Neural progenitor cell (in vitro differentiated cells): ENCODE results near the gene AHI1. TPM values are rescaled to one million over a fixed set of nuclear protein-coding genes. Genes with fewer than 3 reads are reported as not detected.

ENCODE experiments used
- DNase-seq: peaks from one replicate; pipeline ENCODE4 v3.0.0-alpha.2; 2016; ENCODE audit warnings: low spot score
- H2AFZ ChIP-seq: fragments of 200-600 bp; sonication (generic); replicated peaks from 2 replicates; pipeline ENCODE4 v1.6.1; 2016; ENCODE audit warnings: antibody characterized with exemption
- H3F3A ChIP-seq: fragments of 200-600 bp; sonication (generic); 2 replicates; pipeline ENCODE4 v1.6.1; 2016; ENCODE audit warnings: antibody characterized with exemption, low read depth
- H3K27ac ChIP-seq: fragments of 200-600 bp; sonication (generic); 2 replicates; pipeline ENCODE4 v1.5.1; 2016; ENCODE audit warnings: mild to moderate bottlenecking
- H3K27me3 ChIP-seq: fragments of 200-600 bp; sonication (generic); 2 replicates; pipeline ENCODE4 v1.6.1; 2016; ENCODE audit warnings: mild to moderate bottlenecking, moderate library complexity
- H3K36me3 ChIP-seq: fragments of 200-600 bp; sonication (generic); 2 replicates; pipeline ENCODE4 v1.5.1; 2016
- H3K4me1 ChIP-seq: fragments of 200-600 bp; sonication (generic); 2 replicates; pipeline ENCODE4 v1.6.1; 2016; ENCODE audit warnings: mixed run types
- H3K4me2 ChIP-seq: fragments of 200-600 bp; sonication (generic); 2 replicates; pipeline ENCODE4 v1.6.1; 2016
- H3K4me3 ChIP-seq: fragments of 200-600 bp; sonication (generic); 2 replicates; pipeline ENCODE4 v1.5.1; 2016
- H3K79me2 ChIP-seq: fragments of 200-600 bp; sonication (generic); 2 replicates; pipeline ENCODE4 v1.6.1; 2016; ENCODE audit warnings: low read depth
- H3K9ac ChIP-seq: fragments of 200-600 bp; sonication (generic); 2 replicates; pipeline ENCODE4 v1.6.1; 2016
- H3K9me3 ChIP-seq: fragments of 200-600 bp; sonication (generic); 2 replicates; pipeline ENCODE4 v1.5.1; 2016; ENCODE audit warnings: low read depth
- H4K20me1 ChIP-seq: fragments of 200-600 bp; sonication (generic); 2 replicates; pipeline ENCODE4 v1.6.1; 2016; ENCODE audit warnings: low read depth
- H3K27ac Mint-ChIP-seq: 3 replicates; pipeline ENCODE4 v1.8.0; 2021; ENCODE audit warnings: mixed read lengths
- H3K27me3 Mint-ChIP-seq: 2 replicates; pipeline ENCODE4 v1.8.0; 2022; ENCODE audit warnings: low read depth, mild to moderate bottlenecking, inconsistent platforms, moderate library complexity, mixed read lengths; ENCODE audit not compliant: insufficient read depth
- H3K36me3 Mint-ChIP-seq: 3 replicates; pipeline ENCODE4 v1.8.0; 2021; ENCODE audit warnings: mixed read lengths
- H3K4me1 Mint-ChIP-seq: 3 replicates; pipeline ENCODE4 v1.8.0; 2021; ENCODE audit warnings: mixed read lengths
- H3K4me3 Mint-ChIP-seq: 3 replicates; pipeline ENCODE4 v1.8.0; 2021; ENCODE audit warnings: mild to moderate bottlenecking, moderate library complexity, mixed read lengths
- H3K9me3 Mint-ChIP-seq: 3 replicates; pipeline ENCODE4 v1.8.0; 2020; ENCODE audit warnings: mixed read lengths
- EZH2 ChIP-seq: fragments of 200-600 bp; sonication (generic); IDR thresholded peaks from 2 replicates; pipeline ENCODE4 v1.6.1; 2017; ENCODE audit warnings: antibody characterized with exemption, mild to moderate bottlenecking, moderate library complexity
- EZH2phosphoT487 ChIP-seq: fragments of 200-600 bp; sonication (generic); IDR thresholded peaks from 2 replicates; pipeline ENCODE4 v1.6.1; 2017; ENCODE audit warnings: antibody characterized with exemption
- total RNA-seq: library from RNA; depleted of rRNA; stranded (reverse); fragments of >200 nt; gene quantifications from 2 replicates; pipeline ENCODE4 v1.2.3, GENCODE V29; 2015; ENCODE audit warnings: low replicate concordance
- TF ChIP-seq, protein P1 (sequence below): fragments of 200-600 bp; sonication (generic); IDR thresholded peaks from 2 replicates; pipeline ENCODE4 v1.5.1; 2017; ENCODE audit warnings: antibody characterized with exemption, mild to moderate bottlenecking

The AHI1 gene
- total RNA-seq, 1 donor from 2014 or later = 26.2 TPM

GRCh38 chr6:135291288-135292076 is 206.1 kb downstream of the AHI1 start:
- Mint-ChIP-seq H3K27ac (no peak overlapping the region), H3K27me3 (no peaks in the 10 kb centered on the region), H3K36me3 (peaks cover 12% of the 10 kb centered on the region), H3K4me1 (no peaks in the 10 kb centered on the region), H3K9me3 (no peaks in the 10 kb centered on the region), H3K4me3 (no peak overlapping the region)
- no peaks in the 10 kb centered on the region for H3F3A ChIP-seq
- H2AFZ ChIP-seq = no peak overlapping the region
- H3K9ac ChIP-seq = no peak overlapping the region
- H3K27me3 ChIP-seq = no peaks in the 10 kb centered on the region
- no peaks in the 10 kb centered on the region for H3K4me1 ChIP-seq
- TF ChIP-seq EZH2 = no peak
- no peak for TF ChIP-seq EZH2phosphoT487
- TF ChIP-seq, protein P1, sequence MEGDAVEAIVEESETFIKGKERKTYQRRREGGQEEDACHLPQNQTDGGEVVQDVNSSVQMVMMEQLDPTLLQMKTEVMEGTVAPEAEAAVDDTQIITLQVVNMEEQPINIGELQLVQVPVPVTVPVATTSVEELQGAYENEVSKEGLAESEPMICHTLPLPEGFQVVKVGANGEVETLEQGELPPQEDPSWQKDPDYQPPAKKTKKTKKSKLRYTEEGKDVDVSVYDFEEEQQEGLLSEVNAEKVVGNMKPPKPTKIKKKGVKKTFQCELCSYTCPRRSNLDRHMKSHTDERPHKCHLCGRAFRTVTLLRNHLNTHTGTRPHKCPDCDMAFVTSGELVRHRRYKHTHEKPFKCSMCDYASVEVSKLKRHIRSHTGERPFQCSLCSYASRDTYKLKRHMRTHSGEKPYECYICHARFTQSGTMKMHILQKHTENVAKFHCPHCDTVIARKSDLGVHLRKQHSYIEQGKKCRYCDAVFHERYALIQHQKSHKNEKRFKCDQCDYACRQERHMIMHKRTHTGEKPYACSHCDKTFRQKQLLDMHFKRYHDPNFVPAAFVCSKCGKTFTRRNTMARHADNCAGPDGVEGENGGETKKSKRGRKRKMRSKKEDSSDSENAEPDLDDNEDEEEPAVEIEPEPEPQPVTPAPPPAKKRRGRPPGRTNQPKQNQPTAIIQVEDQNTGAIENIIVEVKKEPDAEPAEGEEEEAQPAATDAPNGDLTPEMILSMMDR = no peak
- DNase-seq = no peak
- H3K9me3 ChIP-seq = no peaks in the 10 kb centered on the region
- no peak overlapping the region for H3K4me3 ChIP-seq
- peaks cover 6% of the 10 kb centered on the region for H3K36me3 ChIP-seq
- H3K27ac ChIP-seq = no peak overlapping the region
- H3K4me2 ChIP-seq = no peak overlapping the region
- no peaks in the 10 kb centered on the region for H3K79me2 ChIP-seq
- H4K20me1 ChIP-seq = no peaks in the 10 kb centered on the region

GRCh38 chr6:135289816-135290215 is 207.7 kb downstream of the AHI1 start:
- Histone ChIP-seq H3K4me1 (no peaks in the 10 kb centered on the region), H3K9me3 (no peaks in the 10 kb centered on the region), H3K36me3 (peaks cover 3% of the 10 kb centered on the region), H3F3A (no peaks in the 10 kb centered on the region), H3K79me2 (no peaks in the 10 kb centered on the region), H3K27me3 (no peaks in the 10 kb centered on the region), H2AFZ (no peak overlapping the region), H3K27ac (no peak overlapping the region), H4K20me1 (no peaks in the 10 kb centered on the region), H3K9ac (no peak overlapping the region), H3K4me2 (no peak overlapping the region), H3K4me3 (no peak overlapping the region)
- TF ChIP-seq, protein P1 = no peak
- TF ChIP-seq EZH2phosphoT487 (no peak), EZH2 (no peak)
- H3K4me1 Mint-ChIP-seq = no peaks in the 10 kb centered on the region
- H3K27me3 Mint-ChIP-seq = no peaks in the 10 kb centered on the region
- H3K9me3 Mint-ChIP-seq = no peaks in the 10 kb centered on the region
- no peak for DNase-seq
- no peak overlapping the region for H3K4me3 Mint-ChIP-seq
- H3K36me3 Mint-ChIP-seq = peaks cover 10% of the 10 kb centered on the region
- no peak overlapping the region for H3K27ac Mint-ChIP-seq

DNA sequence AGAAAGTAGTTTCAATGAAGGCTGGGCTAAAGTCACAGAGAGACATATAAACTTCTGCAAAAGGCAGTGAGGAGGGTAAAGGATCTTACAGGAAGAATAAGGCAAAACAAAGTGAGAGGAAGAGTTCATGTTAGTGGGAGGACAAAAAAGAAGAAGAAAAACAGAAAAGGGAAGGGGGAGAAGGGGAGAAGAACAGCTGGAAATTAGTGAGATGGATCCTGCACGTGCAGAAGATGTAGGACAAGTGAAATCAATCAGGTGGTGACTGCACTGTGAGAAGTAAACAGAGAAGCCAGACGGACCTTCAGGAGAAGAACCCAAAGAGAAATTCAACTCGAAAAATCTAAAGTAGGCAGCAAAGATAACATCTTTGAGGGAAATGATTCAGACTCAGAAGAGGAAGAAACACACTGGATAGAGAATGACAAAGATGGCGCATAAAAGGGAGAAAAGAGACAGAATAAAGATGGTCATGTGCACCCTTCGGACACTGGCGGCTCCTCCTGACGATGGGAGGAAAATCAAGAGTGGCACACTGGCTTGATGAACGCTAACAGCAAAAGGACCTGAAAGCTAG is 210.5 kb downstream of the AHI1 start:
- Mint-ChIP-seq H3K36me3 (peaks cover 5% of the 10 kb centered on the region), H3K27me3 (no peaks in the 10 kb centered on the region), H3K9me3 (no peaks in the 10 kb centered on the region), H3K27ac (no peak overlapping the region), H3K4me1 (no peaks in the 10 kb centered on the region), H3K4me3 (no peak overlapping the region)
- H3K79me2 ChIP-seq = no peaks in the 10 kb centered on the region
- no peaks in the 10 kb centered on the region for H3K27me3 ChIP-seq
- H3K9me3 ChIP-seq = no peaks in the 10 kb centered on the region
- H3K9ac ChIP-seq = no peak overlapping the region
- no peaks in the 10 kb centered on the region for H3K36me3 ChIP-seq
- DNase-seq = no peak
- H3K4me1 ChIP-seq = no peaks in the 10 kb centered on the region
- no peaks in the 10 kb centered on the region for H3F3A ChIP-seq
- H3K4me3 ChIP-seq = no peak overlapping the region
- no peak overlapping the region for H2AFZ ChIP-seq
- no peak overlapping the region for H3K4me2 ChIP-seq
- no peak overlapping the region for H3K27ac ChIP-seq
- TF ChIP-seq EZH2 = no peak
- H4K20me1 ChIP-seq = no peaks in the 10 kb centered on the region

DNA sequence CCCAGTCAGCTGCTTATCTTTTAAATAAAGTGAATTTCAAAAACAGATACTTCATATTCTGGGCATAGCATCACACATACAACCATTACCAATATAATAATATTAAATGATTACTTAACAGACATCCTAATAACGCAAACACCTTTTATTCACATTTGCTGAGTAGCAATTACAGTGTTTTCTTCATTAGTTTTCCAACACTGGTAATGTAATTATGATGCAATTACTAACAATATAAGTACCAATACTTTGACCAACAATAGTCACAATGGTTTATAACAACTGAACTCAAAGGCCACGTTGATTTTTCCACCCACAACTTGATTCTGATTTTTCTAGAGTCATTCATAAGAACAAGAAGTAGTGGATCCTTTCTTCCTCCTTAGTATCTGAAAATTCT is 212.4 kb downstream of the AHI1 start:
- DNase-seq = no peak
- no peaks in the 10 kb centered on the region for H3K4me1 ChIP-seq
- H4K20me1 ChIP-seq = no peaks in the 10 kb centered on the region
- H3K9ac ChIP-seq = no peak overlapping the region
- H2AFZ ChIP-seq = no peak overlapping the region
- no peaks in the 10 kb centered on the region for H3K9me3 ChIP-seq
- no peaks in the 10 kb centered on the region for H3K36me3 ChIP-seq
- TF ChIP-seq EZH2phosphoT487 (no peak), EZH2 (no peak)
- TF ChIP-seq, protein P1 = no peak
- Mint-ChIP-seq H3K9me3 (no peaks in the 10 kb centered on the region), H3K4me1 (no peaks in the 10 kb centered on the region), H3K27me3 (no peaks in the 10 kb centered on the region), H3K27ac (no peak overlapping the region), H3K4me3 (no peak overlapping the region), H3K36me3 (peaks cover 5% of the 10 kb centered on the region)
- no peaks in the 10 kb centered on the region for H3K27me3 ChIP-seq
- H3F3A ChIP-seq = no peaks in the 10 kb centered on the region
- no peak overlapping the region for H3K27ac ChIP-seq
- no peaks in the 10 kb centered on the region for H3K79me2 ChIP-seq
- H3K4me3 ChIP-seq = no peak overlapping the region
- no peak overlapping the region for H3K4me2 ChIP-seq
